ENCODE results near the gene KCNN3.
A peak's percentile ranks its signal among the peaks of the same experiment; 100 is the strongest.

The KCNN3 gene

GRCh38 chr1:154802982-154803920 lies 66.8 kb downstream of the KCNN3 start:
- DNase-seq = no peak
- TF ChIP-seq, protein P1, sequence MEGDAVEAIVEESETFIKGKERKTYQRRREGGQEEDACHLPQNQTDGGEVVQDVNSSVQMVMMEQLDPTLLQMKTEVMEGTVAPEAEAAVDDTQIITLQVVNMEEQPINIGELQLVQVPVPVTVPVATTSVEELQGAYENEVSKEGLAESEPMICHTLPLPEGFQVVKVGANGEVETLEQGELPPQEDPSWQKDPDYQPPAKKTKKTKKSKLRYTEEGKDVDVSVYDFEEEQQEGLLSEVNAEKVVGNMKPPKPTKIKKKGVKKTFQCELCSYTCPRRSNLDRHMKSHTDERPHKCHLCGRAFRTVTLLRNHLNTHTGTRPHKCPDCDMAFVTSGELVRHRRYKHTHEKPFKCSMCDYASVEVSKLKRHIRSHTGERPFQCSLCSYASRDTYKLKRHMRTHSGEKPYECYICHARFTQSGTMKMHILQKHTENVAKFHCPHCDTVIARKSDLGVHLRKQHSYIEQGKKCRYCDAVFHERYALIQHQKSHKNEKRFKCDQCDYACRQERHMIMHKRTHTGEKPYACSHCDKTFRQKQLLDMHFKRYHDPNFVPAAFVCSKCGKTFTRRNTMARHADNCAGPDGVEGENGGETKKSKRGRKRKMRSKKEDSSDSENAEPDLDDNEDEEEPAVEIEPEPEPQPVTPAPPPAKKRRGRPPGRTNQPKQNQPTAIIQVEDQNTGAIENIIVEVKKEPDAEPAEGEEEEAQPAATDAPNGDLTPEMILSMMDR (IDR thresholded peaks at IDR 0.05) = no peak
- no peaks in the 10 kb centered on the region for H3K9me3 Mint-ChIP-seq
- peaks cover 70% of the 10 kb centered on the region for H3K4me1 Mint-ChIP-seq
- no peak overlapping the region for H3K4me3 Mint-ChIP-seq
- no peak overlapping the region for H3K27ac Mint-ChIP-seq
- H3K27me3 Mint-ChIP-seq (ENCODE audit: low read depth, poor library complexity) = peaks cover 9% of the 10 kb centered on the region
- no peaks in the 10 kb centered on the region for H3K36me3 Mint-ChIP-seq (ENCODE audit: low read depth)

GRCh38 chr1:154802336-154802969 lies 67.6 kb downstream of the KCNN3 start:
- H3K9me3 Mint-ChIP-seq = no peaks in the 10 kb centered on the region
- DNase-seq = no peak
- TF ChIP-seq, protein P1 (IDR thresholded peaks at IDR 0.05) = no peak
- H3K4me3 Mint-ChIP-seq = no peak overlapping the region
- peaks cover 62% of the 10 kb centered on the region for H3K4me1 Mint-ChIP-seq
- H3K27me3 Mint-ChIP-seq (ENCODE audit: low read depth, poor library complexity) = peaks cover 9% of the 10 kb centered on the region
- no peak overlapping the region for H3K27ac Mint-ChIP-seq
- H3K36me3 Mint-ChIP-seq (ENCODE audit: low read depth) = no peaks in the 10 kb centered on the region

DNA sequence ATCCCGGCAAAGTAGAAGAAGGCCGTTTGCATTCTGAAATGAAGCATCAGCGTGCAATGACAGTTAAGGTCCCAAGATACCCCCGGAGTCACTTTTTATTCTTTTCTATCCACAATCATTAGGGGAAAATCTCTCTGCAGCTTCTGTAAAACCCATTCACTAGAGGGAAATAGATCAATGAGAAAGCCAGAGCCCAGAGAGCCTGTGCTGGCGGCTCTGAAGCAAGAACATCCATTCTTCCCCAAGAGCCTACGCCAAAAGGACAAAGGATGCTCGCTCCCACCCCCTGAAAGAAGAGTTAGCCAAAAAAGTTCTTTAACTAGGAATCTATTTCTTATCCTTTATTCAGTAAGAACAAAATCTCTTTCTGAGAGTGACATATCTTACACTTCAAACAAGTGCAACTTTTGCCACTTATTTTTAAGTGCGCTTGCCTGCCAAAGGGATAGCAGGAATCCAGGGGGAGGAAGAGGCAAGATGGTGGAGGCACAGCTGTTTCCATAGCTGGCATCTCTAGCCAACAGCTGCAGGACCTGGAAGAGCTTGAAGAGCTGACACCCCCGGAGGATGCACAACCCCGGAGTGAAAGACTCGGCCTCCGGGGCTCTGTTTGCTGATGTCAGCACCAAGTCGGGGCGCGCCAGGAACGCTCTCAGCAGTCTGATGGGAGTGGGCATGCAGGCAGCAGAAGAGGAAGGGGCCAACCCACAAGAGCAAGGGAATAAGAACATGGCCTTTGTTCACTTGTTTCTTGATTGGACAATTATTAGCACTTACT lies 68.7 kb downstream of the KCNN3 start:
- Mint-ChIP-seq H3K9me3 (no peaks in the 10 kb centered on the region), H3K36me3 (ENCODE audit: low read depth) (no peaks in the 10 kb centered on the region), H3K4me1 (peaks cover 53% of the 10 kb centered on the region), H3K4me3 (no peak overlapping the region), H3K27me3 (ENCODE audit: low read depth, poor library complexity) (peaks cover 9% of the 10 kb centered on the region), H3K27ac (peak overlapping the region; percentile 89)
- DNase-seq = no peak
- TF ChIP-seq, protein P1 (IDR thresholded peaks at IDR 0.05) = no peak

DNA sequence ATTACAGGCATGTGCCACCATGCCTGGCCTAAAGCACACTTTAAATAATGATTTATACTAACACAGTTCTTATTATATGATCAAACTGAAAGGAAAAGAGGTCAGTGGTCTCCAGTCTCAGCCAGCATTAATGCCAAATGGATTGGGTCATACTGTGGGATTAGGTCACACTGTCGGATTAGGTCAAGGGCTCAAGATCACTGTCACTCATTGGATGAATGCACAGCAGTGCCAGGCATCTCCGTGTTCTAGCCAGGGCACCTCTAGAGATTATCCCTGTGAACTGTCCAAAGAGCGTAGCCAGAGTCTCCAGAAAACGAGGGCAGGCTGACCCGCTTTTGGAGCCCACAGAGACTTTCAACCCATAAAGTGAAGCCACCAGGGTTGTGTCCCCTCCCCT lies 70.9 kb downstream of the KCNN3 start:
- TF ChIP-seq, protein P1 (IDR thresholded peaks at IDR 0.05) = no peak
- Mint-ChIP-seq H3K4me1 (peaks cover 42% of the 10 kb centered on the region), H3K27ac (no peak overlapping the region), H3K27me3 (ENCODE audit: low read depth, poor library complexity) (peaks cover 9% of the 10 kb centered on the region), H3K4me3 (no peak overlapping the region), H3K9me3 (no peaks in the 10 kb centered on the region), H3K36me3 (ENCODE audit: low read depth) (no peaks in the 10 kb centered on the region)
- no peak for DNase-seq

GRCh38 chr1:154798645-154799044 lies 71.4 kb downstream of the KCNN3 start:
- Mint-ChIP-seq H3K27ac (no peak overlapping the region), H3K36me3 (ENCODE audit: low read depth) (no peaks in the 10 kb centered on the region), H3K27me3 (ENCODE audit: low read depth, poor library complexity) (peaks cover 9% of the 10 kb centered on the region), H3K4me1 (peaks cover 42% of the 10 kb centered on the region), H3K4me3 (no peak overlapping the region), H3K9me3 (no peaks in the 10 kb centered on the region)
- DNase-seq = no peak
- TF ChIP-seq, protein P1 (IDR thresholded peaks at IDR 0.05) = no peak
